Measurements from ENCODE around the gene IRF1. TPM values are rescaled to one million over a fixed set of nuclear protein-coding genes. Genes with fewer than 3 reads are reported as not detected.

The IRF1 gene
- total and polyA plus RNA-seq, 2 of the 8 experiments (the other 6 are each of a cell fraction or from before 2014, with no cell fraction given) = 4.0 to 8.5 TPM

DNA sequence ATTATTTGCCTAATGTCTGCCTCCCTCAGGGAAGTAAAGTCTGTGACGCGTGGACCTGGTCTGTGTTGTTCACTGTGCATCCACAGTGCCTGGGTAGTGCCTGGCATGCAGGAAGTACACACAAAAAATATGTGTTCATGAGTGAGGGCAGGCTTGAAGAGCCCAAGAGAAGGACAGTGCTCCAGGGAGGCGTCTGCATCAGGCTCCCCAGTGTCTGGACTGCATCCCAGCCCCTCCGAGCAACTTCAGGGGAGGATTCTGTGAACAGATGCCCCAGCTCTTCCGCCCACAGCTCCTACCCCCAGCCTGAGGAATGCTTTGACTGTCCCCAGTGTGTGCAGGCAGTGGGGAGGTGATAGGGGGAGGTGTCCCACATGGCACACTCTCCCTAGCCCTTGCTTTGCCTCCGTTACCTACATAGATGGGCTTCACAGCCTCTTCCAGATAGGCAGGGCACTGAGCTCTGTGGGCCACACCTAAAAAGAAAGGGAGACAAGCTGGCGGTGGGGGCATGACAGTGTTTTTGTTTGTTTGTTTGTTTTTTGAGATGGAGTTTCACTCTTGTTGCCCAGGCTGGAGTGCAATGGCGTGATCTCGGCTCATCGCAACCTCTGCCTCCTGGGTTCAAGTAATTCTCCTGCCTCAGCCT lies 25.4 kb downstream of the IRF1 start:
- H3K23ac ChIP-seq (ENCODE audit: insufficient read length) = no peak overlapping the region
- H3K4ac ChIP-seq (replicated peaks; ENCODE audit: insufficient read length, low read depth, low read length) = no peak overlapping the region
- H4K20me1 ChIP-seq (replicated peaks in 1 of 2; ENCODE audit: control insufficient read depth in 1 of 2, insufficient read depth in 2 of 2, low read length in 2 of 2) = no peaks in the 10 kb centered on the region
- no peak overlapping the region for H3K56ac ChIP-seq (replicated peaks; ENCODE audit: insufficient read length, low read depth, low read length)
- no peak overlapping the region for H3K27ac ChIP-seq (ENCODE audit: low read depth, low read length)
- H2BK12ac ChIP-seq (ENCODE audit: low read depth, low read length) = peak overlapping the region; percentile 95; the same call in 1 of the 2 replicates
- peak overlapping the region; percentile 68; the same call in 1 of the 2 replicates for H2BK5ac ChIP-seq (ENCODE audit: low read depth, low read length)
- H3K27me3 ChIP-seq (replicated peaks in 1 of 4; ENCODE audit: control insufficient read depth in 3 of 4, extremely low read depth in 1 of 4, insufficient read depth in 3 of 4, low read length in 3 of 4) = no peaks in the 10 kb centered on the region
- 84% methylated on average over 10 of the region's 10 CpGs; no CpG with 5 or more reads in 1 of the 2 experiments for WGBS, 2 experiments (ENCODE audit: extremely low coverage in 1 of 2, insufficient coverage in 1 of 2, insufficient read length in 1 of 2, insufficient replicate concordance in 2 of 2, low coverage in 1 of 2, low lambda C conversion rate in 2 of 2, missing lambda C conversion rate in 1 of 2)
- H3K14ac ChIP-seq (ENCODE audit: insufficient read length) = no peak overlapping the region
- no peak overlapping the region for H3K4me3 ChIP-seq (ENCODE audit: extremely low read depth in 1 of 4, insufficient read depth in 2 of 4, low read depth in 3 of 4, low read length in 4 of 4)
- DNase-seq (ENCODE audit: low read depth in 1 of 2, low spot score in 2 of 2) (no peak), FAIRE-seq (no peak)
- no peaks in the 10 kb centered on the region for H3K9me3 ChIP-seq (ENCODE audit: insufficient read depth in 2 of 2, low read depth in 1 of 2, low read length in 1 of 2)
- H4K91ac ChIP-seq (replicated peaks; ENCODE audit: insufficient read length, low read length) = peak overlapping the region; percentile 78
- POLR2A ChIA-PET (ENCODE audit: partially characterized antibody) = interaction anchor here (0.9 to 4.3 kb wide), 6 partner anchors 9 to 36 kb away, joined by 3 to 31 read pairs (median 5); partner anchors contain the start of gene IRF1
- peak overlapping the region; percentile 40 to 52; a peak in 2 of 4 replicates for H3K4me2 ChIP-seq (ENCODE audit: insufficient read depth in 1 of 2, low read depth in 2 of 2, low read length in 2 of 2)
- no peak overlapping the region for H2BK120ac ChIP-seq (replicated peaks; ENCODE audit: low read depth, low read length)
- H3K23me2 ChIP-seq (ENCODE audit: low read depth, low read length) = no peaks in the 10 kb centered on the region
- H2AFZ ChIP-seq (ENCODE audit: low read length) = no peak overlapping the region
- H2AK5ac ChIP-seq (ENCODE audit: low read depth, low read length) = peak overlapping the region; percentile 25; the same call in 1 of the 2 replicates
- CTCF ChIA-PET (ENCODE audit: partially characterized antibody) = interaction anchor here (0.8 to 6.1 kb wide), 13 partner anchors 9 to 211 kb away, joined by 3 to 56 read pairs (median 6); no protein-coding TSS in a partner anchor
- H3K79me2 ChIP-seq (ENCODE audit: control insufficient read depth in 1 of 2, insufficient read depth in 2 of 2, low read length in 2 of 2) = no peaks in the 10 kb centered on the region
- no peaks in the 10 kb centered on the region for H3K79me1 ChIP-seq (ENCODE audit: low read depth, low read length)
- H3K18ac ChIP-seq (ENCODE audit: extremely low read depth, low read length) = peak overlapping the region; percentile 91; the same call in 1 of the 2 replicates
- H4K5ac ChIP-seq (ENCODE audit: insufficient read length, low read depth, low read length) = no peak overlapping the region
- peak overlapping the region; percentile 64; the same call in 1 of the 2 replicates for H2BK20ac ChIP-seq (ENCODE audit: low read length)
- H3K36me3 ChIP-seq (ENCODE audit: control insufficient read depth in 2 of 4, insufficient read depth in 4 of 4, low read length in 3 of 4) = no peaks in the 10 kb centered on the region
- H3K4me1 ChIP-seq (replicated peaks in 1 of 4; ENCODE audit: control insufficient read depth in 3 of 4, insufficient read depth in 4 of 4, low read length in 3 of 4) = peaks cover 6 to 19% (median 11%) of the 10 kb centered on the region in 4 experiments
- no peak overlapping the region for H4K8ac ChIP-seq (ENCODE audit: extremely low read depth, insufficient read depth, low read length)
- H2BK15ac ChIP-seq (ENCODE audit: low read length) = peak overlapping the region; percentile 95; the same call in 1 of the 2 replicates
- peak overlapping the region in 1 of 4 experiments; percentile 10; a peak in 1 of 7 replicates for H3K9ac ChIP-seq (replicated peaks in 1 of 4; ENCODE audit: extremely low read depth in 1 of 4, low read depth in 3 of 4, low read length in 3 of 4)
- TF ChIP-seq RBBP5 (IDR thresholded peaks at IDR 0.05; ENCODE audit: borderline replicate concordance, low read depth, low read length) (no peak), SUZ12 (IDR thresholded peaks at IDR 0.05; ENCODE audit: low read length) (no peak), BCL11A (IDR thresholded peaks at IDR 0.05; ENCODE audit: low read depth in 2 of 2, low read length in 2 of 2) (no peak)

Data from H1 (cell line).